GM12878 (cell line): Measurements from ENCODE around the gene PTPRN2. TPM values are rescaled to one million over a fixed set of nuclear protein-coding genes. Genes with fewer than 3 reads are reported as not detected.
A peak's percentile ranks its signal among the peaks of the same experiment; 100 is the strongest.

ENCODE experiments used
- ATAC-seq: fragments of 200-7000 bp; cut with Tn5 transposase; 3 replicates; pipeline ENCODE4 v1.9.1; 2020; ENCODE audit warnings: mild to moderate bottlenecking, moderate library complexity
- BruUV-seq: library from RNA; stranded (reverse); fragments of 400-500 nt; replicated peaks from 2 replicates; lab custom pipeline; 2021; lab: Mats Ljungman, UMichigan
- CTCF ChIA-PET: fragments of 300-600 bp; sonication (Branson Sonifier 250); formaldehyde crosslinking; extraction: SDS; loops from one replicate; lab custom pipeline; 2021; ENCODE audit warnings: inconsistent platforms; lab: Yijun Ruan, JAX
- POLR2A ChIA-PET: fragments of 350-600 bp; formaldehyde crosslinking; extraction: SDS; loops from one replicate; lab custom pipeline; 2021; ENCODE audit warnings: inconsistent platforms; lab: Charles Lee
- RAD21 ChIA-PET: fragments of 300-600 bp; sonication (Branson Sonifier 250); formaldehyde crosslinking; loops from one replicate; lab custom pipeline; 2023; ENCODE audit warnings: antibody characterized with exemption; ENCODE audit not compliant: unreplicated experiment; lab: Charles Lee
- SMC1A ChIA-PET: fragments of 300-600 bp; sonication (Branson Sonifier 250); formaldehyde crosslinking; loops from one replicate; lab custom pipeline; 2023; ENCODE audit not compliant: unreplicated experiment, uncharacterized antibody; lab: Charles Lee
- DNase-seq: peaks from one replicate; pipeline ENCODE4 v3.0.0-alpha.2; 2011; ENCODE audit warnings: low read depth, low spot score
- FAIRE-seq: peaks from 3 replicates; lab custom pipeline; 2011; peaks lifted over from hg19 to GRCh38; lab: Jason Lieb, UNC
- H2AFZ ChIP-seq: 2 replicates; pipeline ENCODE4 v1.6.0; 2011; ENCODE audit warnings: low read depth, low read length, control low read depth; ENCODE audit not compliant: control insufficient read depth
- H3K27ac ChIP-seq: 2 replicates; pipeline ENCODE4 v1.5.1; 2011; ENCODE audit warnings: control low read depth; ENCODE audit not compliant: control insufficient read depth, insufficient read depth
- H3K27me3 ChIP-seq, 2 experiments: replicated peaks in 1 of 2; 2 replicates each; pipeline versions ENCODE4 v1.6.0 to v1.6.1; 2011; ENCODE audit warnings: low read length in 1 of 2; ENCODE audit not compliant: control insufficient read depth in 2 of 2, insufficient read depth in 2 of 2
- H3K36me3 ChIP-seq, 2 experiments: 2 replicates each; pipeline ENCODE4 v1.5.1; 2011; ENCODE audit warnings: low read length in 1 of 2; ENCODE audit not compliant: control insufficient read depth in 2 of 2, insufficient read depth in 2 of 2
- H3K4me1 ChIP-seq: 2 replicates; pipeline ENCODE4 v1.6.1; 2011; ENCODE audit warnings: mild to moderate bottlenecking, low read length, moderate library complexity, mixed read lengths; ENCODE audit not compliant: control insufficient read depth, insufficient read depth
- H3K4me2 ChIP-seq: 2 replicates; pipeline ENCODE4 v1.6.0; 2011; ENCODE audit warnings: control low read depth; ENCODE audit not compliant: control insufficient read depth, insufficient read depth
- H3K4me3 ChIP-seq: fragments of 200-600 bp; sonication (generic); 2 replicates; pipeline ENCODE4 v1.5.1; 2016
- H3K79me2 ChIP-seq: 2 replicates; pipeline ENCODE4 v1.6.0; 2011; ENCODE audit warnings: low read length; ENCODE audit not compliant: control insufficient read depth, insufficient read depth
- H3K9ac ChIP-seq: 2 replicates; pipeline ENCODE4 v1.8.0; 2011; ENCODE audit warnings: low read length, control low read depth, mixed read lengths; ENCODE audit not compliant: control insufficient read depth, insufficient read depth
- H3K9me3 ChIP-seq: replicated peaks from 3 replicates; pipeline ENCODE4 v1.5.1; 2011; ENCODE audit warnings: mild to moderate bottlenecking, low read length; ENCODE audit not compliant: control insufficient read depth, insufficient read depth
- H4K20me1 ChIP-seq: 2 replicates; pipeline ENCODE4 v1.6.0; 2011; ENCODE audit not compliant: control insufficient read depth, insufficient read depth
- CHD1 ChIP-seq: IDR thresholded peaks from 2 replicates; pipeline ENCODE4 v1.6.1; 2012; ENCODE audit warnings: low read depth, low read length, improper control_type of control experiment
- CTCF ChIP-seq, 3 experiments: IDR thresholded peaks in 2 of 3; conservative IDR thresholded peaks in 1 of 3; 2 replicates each; pipeline ENCODE4 v1.5.1; 2011; ENCODE audit warnings: low read depth in 3 of 3, low read length in 3 of 3, mild to moderate bottlenecking in 3 of 3, control low read depth in 2 of 3, moderate library complexity in 2 of 3, inconsistent platforms in 1 of 3, mixed read lengths in 1 of 3; ENCODE audit not compliant: control insufficient read depth in 2 of 3, insufficient read depth in 1 of 3; ENCODE audit errors: extremely low read depth in 1 of 3
- FOS ChIP-seq: IDR thresholded peaks from 3 replicates; pipeline ENCODE4 v1.6.1; 2011; ENCODE audit warnings: borderline replicate concordance; ENCODE audit not compliant: insufficient read length; ENCODE audit errors: extremely low read depth
- FOXM1 ChIP-seq: IDR thresholded peaks from 2 replicates; pipeline ENCODE4 v1.6.1; 2012; ENCODE audit warnings: low read depth, mild to moderate bottlenecking, inconsistent platforms, low read length, moderate library complexity
- HDAC6 ChIP-seq: fragments of 200-600 bp; sonication (generic); IDR thresholded peaks from one replicate; pipeline ENCODE4 v1.8.0; 2017; ENCODE audit warnings: antibody characterized with exemption; ENCODE audit not compliant: unreplicated experiment
- HSF1 ChIP-seq: fragments of 150-350 bp; IDR thresholded peaks from 2 replicates; pipeline ENCODE4 v1.6.1; 2014; ENCODE audit warnings: mild to moderate bottlenecking, low read depth, low read length
- JUNB ChIP-seq: IDR thresholded peaks from 2 replicates; pipeline ENCODE4 v1.6.1; 2016; ENCODE audit warnings: antibody characterized with exemption, mild to moderate bottlenecking
- KLF5 ChIP-seq: fragments of 450-650 bp; IDR thresholded peaks from 2 replicates; pipeline ENCODE4 v1.6.1; 2014; ENCODE audit warnings: mild to moderate bottlenecking; ENCODE audit not compliant: partially characterized antibody
- PAX8 ChIP-seq: fragments of 450-650 bp; IDR thresholded peaks from 2 replicates; pipeline ENCODE4 v1.6.1; 2017; ENCODE audit warnings: mild to moderate bottlenecking, moderate library complexity
- POLR2A ChIP-seq: IDR thresholded peaks from 2 replicates; pipeline ENCODE4 v1.6.1; 2011; ENCODE audit warnings: low read depth, mild to moderate bottlenecking, low read length
- RAD21 ChIP-seq: IDR thresholded peaks from 2 replicates; pipeline ENCODE4 v1.6.1; 2011; ENCODE audit warnings: mild to moderate bottlenecking, low read depth, low read length, moderate library complexity; ENCODE audit not compliant: insufficient read depth
- RUNX3 ChIP-seq: IDR thresholded peaks from 2 replicates; pipeline ENCODE4 v1.6.1; 2012; ENCODE audit warnings: low read length, inconsistent platforms
- ZNF274 ChIP-seq: IDR thresholded peaks from one replicate; pipeline ENCODE4 v1.8.0; 2011; ENCODE audit not compliant: insufficient read length, insufficient read depth
- WGBS: methylation state at CpG from one replicate; pipeline ENCODE4 v1.1.6; 2016; ENCODE audit warnings: low lambda C conversion rate; ENCODE audit not compliant: insufficient replicate concordance, insufficient coverage; ENCODE audit errors: missing lambda C conversion rate; 5-methylcytosine and 5-hydroxymethylcytosine counted together
- in situ Hi-C: fragments of 300-500 bp; cut with MboI; formaldehyde crosslinking; loops from 9 replicates; pipeline ENCODE4 v1.14.3; 2018; ENCODE audit warnings: mixed read lengths
- intact Hi-C: fragments of 100-400 bp; cut with micrococcal nuclease; formaldehyde crosslinking; loops from one replicate; pipeline ENCODE4 v1.14.2; 2022; ENCODE audit not compliant: unreplicated experiment
- polyA plus RNA-seq, 11 experiments: library from polyadenylated mRNA; depleted of rRNA in 4 of 11; unstranded in 6 of 11; stranded (reverse) in 5 of 11; fragments of >200 nt; fragmentation: Nextera tagmentation in 4 of 11; fragmentation: Illumina TruSeq in 1 of 11; extraction: Ambion mirVana in 4 of 11; extraction: Trizol in 1 of 11; gene quantifications; 1 replicate in 1 of 11; 2 replicates in 10 of 11; pipeline versions ENCODE4 v1.2.1 to v1.2.3, GENCODE V29; 2011 to 2016; ENCODE audit warnings: inconsistent platforms in 2 of 11, missing spikeins in 2 of 11, low read depth in 1 of 11
- total RNA-seq, 4 experiments: library from RNA; depleted of rRNA in 3 of 4; stranded (reverse); fragments of >200 nt in 3 of 4; fragmentation: Illumina TruSeq in 1 of 4; extraction: Trizol in 1 of 4; gene quantifications; 2 replicates each; pipeline versions ENCODE4 v1.2.1 to v1.2.3, GENCODE V29; 2013 to 2021
- TF ChIP-seq, protein P1 (sequence below): fragments of 450-650 bp; IDR thresholded peaks from 2 replicates; pipeline ENCODE4 v1.6.1; 2017; ENCODE audit warnings: mild to moderate bottlenecking, low read depth, inconsistent platforms; ENCODE audit not compliant: poor library complexity, severe bottlenecking

Gene PTPRN2
- total and polyA plus RNA-seq, 10 of the 15 experiments (the other 5 are each of a cell fraction or from before 2014, with no cell fraction given), result 5.4 TPM; not detected in 9

DNA sequence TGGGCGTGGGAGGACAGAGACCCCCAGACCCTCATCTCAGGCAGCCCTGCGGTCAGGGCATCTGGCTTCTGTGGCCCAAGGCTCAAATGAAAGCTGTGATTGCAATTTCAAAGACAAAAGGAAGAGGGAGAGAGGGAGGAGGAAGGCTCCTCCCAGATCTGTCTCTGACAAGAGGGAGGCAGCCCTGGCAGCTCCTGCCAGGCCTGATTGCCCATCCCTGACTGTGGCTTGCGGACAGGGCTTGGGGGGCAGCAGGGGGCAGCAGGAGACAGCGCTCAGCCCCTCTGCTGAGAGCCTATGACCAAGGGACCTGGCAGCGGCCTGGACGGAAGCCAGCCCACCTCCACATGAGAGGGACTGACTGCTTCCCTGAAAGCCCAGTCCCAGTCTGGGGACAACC, 91.8 kb downstream of the PTPRN2 start:
- ChIA-PET RAD21 (no interaction called here), CTCF (no interaction called here), SMC1A (no interaction called here), POLR2A (no interaction called here)
- no peaks in the 10 kb centered on the region for H4K20me1 ChIP-seq
- in situ Hi-C loops, result no loop called here
- TF ChIP-seq FOS (no peak), CTCF (IDR thresholded peaks at IDR 0.05 in 2 of 3, conservative IDR thresholded peaks at IDR 0.05 in 1 of 3; ENCODE audit: control insufficient read depth in 2 of 3, extremely low read depth in 1 of 3, insufficient read depth in 1 of 3, low read depth in 3 of 3, low read length in 3 of 3) (peak in 2 of 3 experiments; percentile 6 to 26; a peak in 2 of 6 replicates), RAD21 (peak; percentile 36; the same call in 1 of the 2 replicates)
- H3K27ac ChIP-seq, result no peak overlapping the region
- no peaks in the 10 kb centered on the region for H3K79me2 ChIP-seq
- intact Hi-C loops, result no loop called here
- whole genome bisulfite sequencing, result 13% methylated on average over 6 of the region's 6 CpGs
- H3K36me3 ChIP-seq, result no peaks in the 10 kb centered on the region
- no peak overlapping the region for H2AFZ ChIP-seq
- no peaks in the 10 kb centered on the region for H3K27me3 ChIP-seq
- no peaks in the 10 kb centered on the region; the same call in 2 of the 3 replicates for H3K9me3 ChIP-seq
- DNase-seq (no peak), ATAC-seq (peak; percentile 50; the same call in 2 of the 3 replicates), FAIRE-seq (no peak)
- no peaks in the 10 kb centered on the region for H3K4me1 ChIP-seq
- BruUV-seq, result no TSS peak
- no peak overlapping the region for H3K4me3 ChIP-seq
- no peak overlapping the region for H3K9ac ChIP-seq
- no peak overlapping the region for H3K4me2 ChIP-seq

- no peak overlapping the region for H3K4me3 ChIP-seq
- no peaks in the 10 kb centered on the region for H3K79me2 ChIP-seq
- ATAC-seq (no peak), FAIRE-seq (no peak), DNase-seq (no peak)
- H3K9me3 ChIP-seq, result no peaks in the 10 kb centered on the region; the same call in 2 of the 3 replicates
- no peaks in the 10 kb centered on the region for H3K36me3 ChIP-seq
- WGBS, result 49% methylated on average over 5 of the region's 5 CpGs
- H3K4me1 ChIP-seq, result no peaks in the 10 kb centered on the region
- no peak overlapping the region for H2AFZ ChIP-seq
- H3K27me3 ChIP-seq, result no peaks in the 10 kb centered on the region
- BruUV-seq, result no TSS peak
- H4K20me1 ChIP-seq, result no peaks in the 10 kb centered on the region
- CTCF ChIA-PET, result no interaction called here
- POLR2A ChIA-PET, result no interaction called here
- in situ Hi-C loops (no loop called here), intact Hi-C loops (no loop called here)
- H3K9ac ChIP-seq, result no peak overlapping the region
- H3K4me2 ChIP-seq, result no peak overlapping the region
- no peak overlapping the region for H3K27ac ChIP-seq
- RAD21 ChIA-PET, result no interaction called here
- SMC1A ChIA-PET, result no interaction called here
- no peak for TF ChIP-seq ZNF274
- no peak for TF ChIP-seq HSF1
- TF ChIP-seq, protein P1, sequence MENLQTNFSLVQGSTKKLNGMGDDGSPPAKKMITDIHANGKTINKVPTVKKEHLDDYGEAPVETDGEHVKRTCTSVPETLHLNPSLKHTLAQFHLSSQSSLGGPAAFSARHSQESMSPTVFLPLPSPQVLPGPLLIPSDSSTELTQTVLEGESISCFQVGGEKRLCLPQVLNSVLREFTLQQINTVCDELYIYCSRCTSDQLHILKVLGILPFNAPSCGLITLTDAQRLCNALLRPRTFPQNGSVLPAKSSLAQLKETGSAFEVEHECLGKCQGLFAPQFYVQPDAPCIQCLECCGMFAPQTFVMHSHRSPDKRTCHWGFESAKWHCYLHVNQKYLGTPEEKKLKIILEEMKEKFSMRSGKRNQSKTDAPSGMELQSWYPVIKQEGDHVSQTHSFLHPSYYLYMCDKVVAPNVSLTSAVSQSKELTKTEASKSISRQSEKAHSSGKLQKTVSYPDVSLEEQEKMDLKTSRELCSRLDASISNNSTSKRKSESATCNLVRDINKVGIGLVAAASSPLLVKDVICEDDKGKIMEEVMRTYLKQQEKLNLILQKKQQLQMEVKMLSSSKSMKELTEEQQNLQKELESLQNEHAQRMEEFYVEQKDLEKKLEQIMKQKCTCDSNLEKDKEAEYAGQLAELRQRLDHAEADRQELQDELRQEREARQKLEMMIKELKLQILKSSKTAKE, result no peak
- no peak for TF ChIP-seq HDAC6
- TF ChIP-seq RUNX3, result no peak
- TF ChIP-seq CHD1, result no peak
- no peak for TF ChIP-seq PAX8
- no peak for TF ChIP-seq KLF5
- no peak for TF ChIP-seq JUNB
- TF ChIP-seq FOXM1, result no peak
- no peak for TF ChIP-seq POLR2A
Observed at GRCh38 chr7:158495216-158495615, 92.4 kb downstream of the PTPRN2 start.
